ENCODE measurements around the gene RASA3.
"Not testable (repeated sequence)": the region's sequence is repeated elsewhere in the genome, so short reads cannot be mapped to it uniquely, and the experiment has no call there.

The RASA3 gene

GRCh38 chr13:114081761-114082681 is 50.4 kb downstream of the RASA3 start:
- H3K4me1 ChIP-seq (ENCODE audit: control insufficient read depth, insufficient read depth, low read length): peaks cover 25% of the 10 kb centered on the region
- H3K36me3 ChIP-seq (ENCODE audit: control insufficient read depth, insufficient read depth, low read length): no peaks in the 10 kb centered on the region
- WGBS, 2 experiments: 90% methylated on average over 30 of the region's 30 CpGs
- H3K27me3 ChIP-seq (ENCODE audit: control insufficient read depth, insufficient read depth, low read length, poor library complexity, severe bottlenecking): no peaks in the 10 kb centered on the region
- H3K27ac ChIP-seq (ENCODE audit: insufficient read depth, low read depth, low read length, poor library complexity, severe bottlenecking): no peak overlapping the region
- H3K4me3 ChIP-seq (ENCODE audit: insufficient read depth, low read depth, low read length): no peak overlapping the region
- H3K9me3 ChIP-seq (ENCODE audit: control insufficient read depth, low read length): no peaks in the 10 kb centered on the region

GRCh38 chr13:114080739-114081561 is 51.5 kb downstream of the RASA3 start:
- H3K36me3 ChIP-seq (ENCODE audit: control insufficient read depth, insufficient read depth, low read length): no peaks in the 10 kb centered on the region
- H3K4me3 ChIP-seq (ENCODE audit: insufficient read depth, low read depth, low read length): no peak overlapping the region
- no peaks in the 10 kb centered on the region for H3K27me3 ChIP-seq (ENCODE audit: control insufficient read depth, insufficient read depth, low read length, poor library complexity, severe bottlenecking)
- H3K9me3 ChIP-seq (ENCODE audit: control insufficient read depth, low read length): no peaks in the 10 kb centered on the region
- H3K4me1 ChIP-seq (ENCODE audit: control insufficient read depth, insufficient read depth, low read length): peaks cover 25% of the 10 kb centered on the region
- 95 to 96% methylated on average over 34 of the region's 34 CpGs for WGBS, 2 experiments
- H3K27ac ChIP-seq (ENCODE audit: insufficient read depth, low read depth, low read length, poor library complexity, severe bottlenecking): no peak overlapping the region

- no peaks in the 10 kb centered on the region for H3K36me3 ChIP-seq (ENCODE audit: control insufficient read depth, insufficient read depth, low read length)
- H3K4me3 ChIP-seq (ENCODE audit: insufficient read depth, low read depth, low read length): no peak overlapping the region
- peaks cover 25% of the 10 kb centered on the region for H3K4me1 ChIP-seq (ENCODE audit: control insufficient read depth, insufficient read depth, low read length)
- H3K9me3 ChIP-seq (ENCODE audit: control insufficient read depth, low read length): no peaks in the 10 kb centered on the region
- no peaks in the 10 kb centered on the region for H3K27me3 ChIP-seq (ENCODE audit: control insufficient read depth, insufficient read depth, low read length, poor library complexity, severe bottlenecking)
- 85 to 87% methylated on average over 37 of the region's 37 CpGs for WGBS, 2 experiments
- no peak overlapping the region for H3K27ac ChIP-seq (ENCODE audit: insufficient read depth, low read depth, low read length, poor library complexity, severe bottlenecking)
Measured at GRCh38 chr13:114079601-114080536, 52.6 kb downstream of the RASA3 start.

- Histone ChIP-seq H3K27me3 (ENCODE audit: control insufficient read depth, insufficient read depth, low read length, poor library complexity, severe bottlenecking) (no peaks in the 10 kb centered on the region), H3K9me3 (ENCODE audit: control insufficient read depth, low read length) (no peaks in the 10 kb centered on the region), H3K36me3 (ENCODE audit: control insufficient read depth, insufficient read depth, low read length) (no peaks in the 10 kb centered on the region), H3K4me1 (ENCODE audit: control insufficient read depth, insufficient read depth, low read length) (peaks cover 34% of the 10 kb centered on the region), H3K4me3 (ENCODE audit: insufficient read depth, low read depth, low read length) (no peak overlapping the region), H3K27ac (ENCODE audit: insufficient read depth, low read depth, low read length, poor library complexity, severe bottlenecking) (no peak overlapping the region)
- WGBS, 2 experiments: 92% methylated on average over 38 of the region's 38 CpGs
Measured at GRCh38 chr13:114078461-114079451, 53.7 kb downstream of the RASA3 start.

DNA sequence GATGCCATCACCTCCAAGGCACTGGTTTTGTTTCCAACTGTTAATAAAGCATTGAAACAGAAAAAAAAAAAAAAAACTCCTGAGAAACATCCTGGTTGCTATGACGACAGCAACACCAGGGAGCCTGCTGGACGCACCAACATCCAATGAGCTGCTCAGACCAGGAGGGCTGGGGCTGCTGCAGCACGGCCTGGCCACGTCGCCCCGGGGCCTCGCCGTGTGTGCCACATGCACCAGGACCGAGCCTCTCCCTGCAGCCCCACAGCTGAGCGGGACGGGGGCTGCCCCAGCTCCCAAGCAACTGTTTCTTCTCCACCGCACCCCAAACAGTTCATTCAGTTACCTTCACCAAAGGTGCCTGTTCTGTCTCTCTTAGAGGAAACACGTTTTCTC is 54.5 kb downstream of the RASA3 start:
- no peak overlapping the region for H3K4me3 ChIP-seq (ENCODE audit: insufficient read depth, low read depth, low read length)
- no peaks in the 10 kb centered on the region for H3K9me3 ChIP-seq (ENCODE audit: control insufficient read depth, low read length)
- peaks cover 34% of the 10 kb centered on the region for H3K4me1 ChIP-seq (ENCODE audit: control insufficient read depth, insufficient read depth, low read length)
- H3K27ac ChIP-seq (ENCODE audit: insufficient read depth, low read depth, low read length, poor library complexity, severe bottlenecking): no peak overlapping the region
- no peaks in the 10 kb centered on the region for H3K36me3 ChIP-seq (ENCODE audit: control insufficient read depth, insufficient read depth, low read length)
- H3K27me3 ChIP-seq (ENCODE audit: control insufficient read depth, insufficient read depth, low read length, poor library complexity, severe bottlenecking): no peaks in the 10 kb centered on the region
- 46 to 61% methylated on average over 13 of the region's 13 CpGs for WGBS, 2 experiments

DNA sequence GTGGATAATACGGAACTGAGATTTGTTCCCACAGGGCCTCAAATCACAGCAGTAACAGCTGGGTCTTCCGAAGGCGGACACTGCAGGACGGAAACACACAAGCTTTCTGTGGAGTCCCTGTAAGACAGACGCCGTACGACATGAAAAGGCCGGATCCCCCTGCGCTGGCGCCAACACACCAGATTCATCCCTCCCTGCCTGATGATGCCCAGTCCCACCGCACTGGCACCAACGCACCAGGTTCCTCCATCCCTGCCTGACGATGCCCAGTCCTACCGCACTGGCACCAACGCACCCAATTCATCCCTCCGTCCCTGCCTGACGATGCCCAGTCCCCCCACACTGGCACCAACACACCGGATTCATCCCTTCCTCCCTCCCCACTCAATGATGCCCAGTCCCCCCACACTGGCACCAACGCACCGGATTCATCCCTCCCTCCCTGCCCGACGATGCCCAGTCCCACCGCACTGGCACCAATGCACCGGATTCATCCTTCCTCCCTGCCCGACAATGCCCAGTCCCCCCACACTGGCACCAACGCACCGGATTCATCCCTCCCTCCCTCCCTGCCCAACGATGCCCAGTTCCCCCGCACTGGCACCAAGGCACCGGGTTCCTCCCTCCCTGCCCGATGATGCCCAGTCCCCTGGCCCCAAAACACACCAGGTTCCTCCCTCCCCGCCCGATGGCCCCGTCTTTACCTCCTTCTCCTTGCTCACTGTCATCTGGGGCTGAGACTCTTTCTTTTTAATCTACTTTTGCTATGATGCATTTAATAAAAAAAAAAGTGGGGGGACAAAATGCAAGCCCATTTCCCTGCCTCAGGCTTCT is 55.1 kb downstream of the RASA3 start:
- H3K9me3 ChIP-seq (ENCODE audit: control insufficient read depth, low read length): no peaks in the 10 kb centered on the region
- no peak overlapping the region for H3K4me3 ChIP-seq (ENCODE audit: insufficient read depth, low read depth, low read length)
- WGBS, 2 experiments: 92 to 93% methylated on average over 34 of the region's 34 CpGs
- no peaks in the 10 kb centered on the region for H3K36me3 ChIP-seq (ENCODE audit: control insufficient read depth, insufficient read depth, low read length)
- H3K27ac ChIP-seq (ENCODE audit: insufficient read depth, low read depth, low read length, poor library complexity, severe bottlenecking): no peak overlapping the region
- H3K27me3 ChIP-seq (ENCODE audit: control insufficient read depth, insufficient read depth, low read length, poor library complexity, severe bottlenecking): no peaks in the 10 kb centered on the region
- peaks cover 37% of the 10 kb centered on the region for H3K4me1 ChIP-seq (ENCODE audit: control insufficient read depth, insufficient read depth, low read length)

GRCh38 chr13:114076329-114077090 is 55.9 kb downstream of the RASA3 start:
- 95 to 97% methylated on average over 35 of the region's 35 CpGs for WGBS, 2 experiments
- Histone ChIP-seq H3K36me3 (ENCODE audit: control insufficient read depth, insufficient read depth, low read length) (no peaks in the 10 kb centered on the region), H3K4me1 (ENCODE audit: control insufficient read depth, insufficient read depth, low read length) (peaks cover 43% of the 10 kb centered on the region)

DNA sequence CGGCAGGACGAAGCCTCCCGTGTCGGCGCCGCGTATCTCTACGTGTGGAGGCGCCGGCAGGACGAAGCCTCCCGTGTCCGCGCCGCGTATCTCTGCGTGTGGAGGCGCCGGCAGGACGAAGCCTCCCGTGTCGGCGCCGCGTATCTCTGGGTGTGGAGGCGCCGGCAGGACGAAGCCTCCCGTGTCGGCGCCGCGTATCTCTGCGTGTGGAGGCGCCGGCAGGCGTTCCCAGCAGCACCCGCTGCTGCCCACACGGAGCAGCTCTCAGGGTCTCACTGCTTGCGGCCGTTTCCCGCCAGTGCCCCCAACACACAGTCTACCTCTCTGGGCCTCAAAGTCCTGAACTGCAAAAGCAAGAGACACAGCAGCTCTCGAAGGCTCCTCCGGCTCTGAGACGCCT is 56.6 kb downstream of the RASA3 start:
- H3K36me3 ChIP-seq (ENCODE audit: control insufficient read depth, insufficient read depth, low read length); H3K27me3 ChIP-seq (ENCODE audit: control insufficient read depth, insufficient read depth, low read length, poor library complexity, severe bottlenecking): not testable (repeated sequence)
- peaks cover 46% of the 10 kb centered on the region for H3K4me1 ChIP-seq (ENCODE audit: control insufficient read depth, insufficient read depth, low read length)

More at GRCh38 chr13:114076329-114077090, 55.9 kb downstream of the RASA3 start:
- Histone ChIP-seq H3K27me3 (ENCODE audit: control insufficient read depth, insufficient read depth, low read length, poor library complexity, severe bottlenecking) (no peaks in the 10 kb centered on the region), H3K9me3 (ENCODE audit: control insufficient read depth, low read length) (no peaks in the 10 kb centered on the region), H3K27ac (ENCODE audit: insufficient read depth, low read depth, low read length, poor library complexity, severe bottlenecking) (no peak overlapping the region), H3K4me3 (ENCODE audit: insufficient read depth, low read depth, low read length) (no peak overlapping the region)

More for the DNA sequence above, 56.6 kb downstream of the RASA3 start:
- H3K4me3 ChIP-seq (ENCODE audit: insufficient read depth, low read depth, low read length); H3K9me3 ChIP-seq (ENCODE audit: control insufficient read depth, low read length); H3K27ac ChIP-seq (ENCODE audit: insufficient read depth, low read depth, low read length, poor library complexity, severe bottlenecking): not testable (repeated sequence)
- WGBS, 2 experiments: 96 to 97% methylated on average over 45 of the region's 45 CpGs
